Stimulated activated CD4-positive, alpha-beta T cell treated with anti-CD3 and anti-CD28 coated beads, Interleukin-1b, Interleukin-23, amount 100 ng/mL, for 4 hours (primary cell): ENCODE results near the gene HECTD1.
"Not testable (repeated sequence)": the region's sequence is repeated elsewhere in the genome, so short reads cannot be mapped to it uniquely, and the experiment has no call there.

Source experiments
- DNase-seq, 2 donors: peaks; one replicate each; pipeline ENCODE4 v3.0.0-alpha.2; 2020; ENCODE audit warnings: low read depth in 2 of 2

HECTD1 gene

GRCh38 chr14:31207755-31208545 is at the start of gene HECTD1:
Gene HECTD1 (minus strand): TSS chr14:31207793. CDS start chr14:31205936, 1,857 bp downstream.
- DNase-seq: peak; percentile 84 to 88

GRCh38 chr14:31257244-31257553 is 49.6 kb upstream of the HECTD1 start:
- no peak for DNase-seq

GRCh38 chr14:31256534-31257243 is 49.1 kb upstream of the HECTD1 start:
- no peak for DNase-seq

- DNase-seq: not testable (repeated sequence)
Measured at GRCh38 chr14:31255918-31256317, 48.3 kb upstream of the HECTD1 start.

- no peak for DNase-seq
Measured at GRCh38 chr14:31255286-31255685, 47.7 kb upstream of the HECTD1 start.

GRCh38 chr14:31253746-31254471 is 46.3 kb upstream of the HECTD1 start:
- DNase-seq: no peak

GRCh38 chr14:31252865-31253264 is 45.3 kb upstream of the HECTD1 start:
- DNase-seq: no peak

GRCh38 chr14:31251028-31251958 is 43.7 kb upstream of the HECTD1 start:
- DNase-seq: no peak

GRCh38 chr14:31244626-31245025 is 37.0 kb upstream of the HECTD1 start:
- DNase-seq: no peak

GRCh38 chr14:31243860-31244259 is 36.3 kb upstream of the HECTD1 start:
- no peak for DNase-seq

GRCh38 chr14:31242161-31242940 is 34.8 kb upstream of the HECTD1 start:
- DNase-seq: not testable (repeated sequence)

- no peak for DNase-seq
Measured at GRCh38 chr14:31241450-31242114, 34.0 kb upstream of the HECTD1 start.

- DNase-seq: no peak
Measured at GRCh38 chr14:31239741-31240140, 32.1 kb upstream of the HECTD1 start.

GRCh38 chr14:31235462-31235861 is 27.9 kb upstream of the HECTD1 start:
- no peak for DNase-seq

- DNase-seq: no peak
Measured at GRCh38 chr14:31232081-31232480, 24.5 kb upstream of the HECTD1 start.

- DNase-seq: not testable (repeated sequence)
Measured at GRCh38 chr14:31231272-31231671, 23.7 kb upstream of the HECTD1 start.

GRCh38 chr14:31230573-31230958 is 23.0 kb upstream of the HECTD1 start:
- DNase-seq: no peak

GRCh38 chr14:31229638-31230572 is 22.3 kb upstream of the HECTD1 start:
- no peak for DNase-seq

- no peak for DNase-seq
Measured at GRCh38 chr14:31229009-31229408, 21.4 kb upstream of the HECTD1 start.
